ENCODE measurements around the gene AUH. TPM values are rescaled to one million over a fixed set of nuclear protein-coding genes. Genes with fewer than 3 reads are reported as not detected.

Gene AUH
- polyA plus RNA-seq, 3 donors, result 31.6 to 44.3 (median 43.4) TPM

DNA sequence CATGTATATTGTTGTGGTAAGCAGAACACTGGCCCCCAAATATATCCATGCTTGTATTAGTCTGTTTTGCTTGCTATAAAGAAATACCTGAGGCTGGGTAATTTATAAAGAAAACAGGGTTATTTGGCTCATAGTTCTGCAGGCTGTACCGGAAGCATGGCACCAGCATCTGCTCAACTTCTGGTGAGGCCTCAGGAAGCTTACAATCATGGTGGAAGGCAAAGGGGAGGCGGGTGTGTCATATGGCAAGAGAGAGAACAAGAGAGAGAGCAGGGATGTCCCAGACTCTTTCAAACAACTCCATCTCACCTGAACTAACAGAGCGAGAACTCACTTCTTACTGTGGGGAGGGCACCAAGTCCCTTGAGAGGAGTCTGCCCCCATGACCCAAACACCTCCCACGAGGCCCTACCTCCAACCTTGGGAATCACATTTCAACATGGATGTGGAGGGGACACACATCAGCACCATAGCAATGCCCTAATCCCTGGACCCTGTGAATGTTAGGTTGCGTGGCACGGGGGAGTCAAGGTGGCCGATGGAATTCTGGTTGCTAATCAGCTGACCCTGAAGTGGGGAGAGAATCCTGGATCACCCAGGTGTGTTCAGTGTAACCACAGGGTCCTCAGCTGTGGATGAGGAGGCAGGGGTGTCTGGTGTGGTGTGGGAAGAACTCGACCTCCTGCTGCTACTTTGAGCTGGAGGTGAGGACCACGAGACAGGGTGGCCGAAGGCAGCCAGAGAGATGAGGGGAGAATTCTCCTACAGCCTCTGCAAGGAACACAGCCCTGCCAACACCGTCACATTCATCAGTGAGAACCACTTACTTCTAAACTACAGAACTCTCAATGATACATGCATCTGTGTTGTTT is 172.8 kb downstream of the AUH start:
- no peak for DNase-seq (ENCODE audit: extremely low read depth in 1 of 11, low read depth in 9 of 11, low spot score in 4 of 11)

DNA sequence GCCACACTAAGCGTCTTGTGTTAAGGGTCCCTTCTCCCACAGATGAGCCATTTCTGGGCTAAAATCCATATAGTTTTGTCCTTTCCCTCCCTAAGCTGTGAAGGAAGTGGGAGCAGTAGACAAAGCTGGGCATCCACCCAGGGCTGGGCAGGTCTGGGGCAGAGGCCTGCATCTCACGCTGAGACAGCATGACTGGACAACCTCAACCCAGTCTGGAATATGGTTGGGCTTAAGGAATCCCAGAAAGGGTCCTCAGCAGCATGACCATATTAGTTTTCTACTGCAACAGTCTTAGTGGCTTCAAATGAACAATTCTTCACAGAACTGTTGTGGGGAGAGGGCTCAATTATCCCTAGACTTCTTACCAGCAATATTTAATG is 173.8 kb downstream of the AUH start:
- DNase-seq (ENCODE audit: extremely low read depth in 1 of 11, low read depth in 9 of 11, low spot score in 4 of 11), result no peak

DNA sequence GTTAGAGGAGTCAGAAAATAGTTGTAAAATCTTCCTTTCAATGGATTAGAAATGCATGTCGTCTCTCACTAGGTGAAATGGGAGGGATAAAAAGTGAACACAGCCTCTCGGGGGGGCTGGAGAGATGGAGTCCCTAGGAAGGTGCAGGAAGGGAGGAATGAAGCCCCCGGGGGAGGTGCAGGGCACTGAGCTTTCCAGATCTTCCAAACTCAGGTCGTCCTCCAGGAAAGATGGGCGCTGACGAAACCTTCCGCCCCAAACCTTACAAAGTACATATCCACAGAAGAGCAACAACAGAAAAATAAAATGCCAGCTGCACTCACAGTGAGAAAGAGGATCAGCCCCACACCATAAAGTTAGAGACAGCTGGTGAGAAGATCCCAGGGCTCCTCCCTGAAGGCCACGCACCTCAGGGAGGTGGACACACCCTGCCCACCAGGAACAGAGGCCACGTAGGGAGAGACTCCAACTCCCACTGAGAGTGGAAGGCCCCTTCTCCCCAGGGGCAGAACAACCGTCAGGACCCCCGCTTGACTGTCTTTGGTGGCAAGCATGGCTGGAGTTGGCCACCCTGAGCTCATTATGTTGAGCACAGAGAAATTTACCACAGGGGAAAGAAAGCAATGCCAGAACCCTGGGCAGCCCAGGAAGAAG is 174.3 kb downstream of the AUH start:
- DNase-seq (ENCODE audit: extremely low read depth in 1 of 11, low read depth in 9 of 11, low spot score in 4 of 11), result no peak

DNA sequence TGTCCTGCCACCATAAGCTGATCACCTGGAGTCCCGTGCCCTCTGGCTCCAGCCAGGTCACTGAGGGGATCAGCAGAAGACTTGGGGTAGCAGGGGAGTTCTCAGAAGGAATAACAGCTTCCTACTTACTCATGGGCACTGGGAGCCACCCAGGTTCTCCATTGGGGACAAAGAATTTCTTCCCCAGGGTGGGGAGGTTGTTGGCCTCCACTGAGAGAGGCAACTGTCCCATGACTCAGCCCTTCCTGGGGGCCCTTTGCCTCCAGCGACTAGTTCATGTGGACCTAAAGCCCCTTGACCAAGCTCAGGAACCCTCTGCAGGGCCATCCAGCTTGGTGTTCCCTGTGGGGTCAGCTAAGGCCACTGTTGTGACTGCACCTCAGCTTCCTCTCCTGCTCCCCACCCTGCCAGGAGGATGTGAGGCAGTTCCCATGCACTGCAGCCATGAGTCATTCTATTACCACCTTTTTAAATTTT is 175.0 kb downstream of the AUH start:
- DNase-seq (ENCODE audit: extremely low read depth in 1 of 11, low read depth in 9 of 11, low spot score in 4 of 11), result no peak

DNA sequence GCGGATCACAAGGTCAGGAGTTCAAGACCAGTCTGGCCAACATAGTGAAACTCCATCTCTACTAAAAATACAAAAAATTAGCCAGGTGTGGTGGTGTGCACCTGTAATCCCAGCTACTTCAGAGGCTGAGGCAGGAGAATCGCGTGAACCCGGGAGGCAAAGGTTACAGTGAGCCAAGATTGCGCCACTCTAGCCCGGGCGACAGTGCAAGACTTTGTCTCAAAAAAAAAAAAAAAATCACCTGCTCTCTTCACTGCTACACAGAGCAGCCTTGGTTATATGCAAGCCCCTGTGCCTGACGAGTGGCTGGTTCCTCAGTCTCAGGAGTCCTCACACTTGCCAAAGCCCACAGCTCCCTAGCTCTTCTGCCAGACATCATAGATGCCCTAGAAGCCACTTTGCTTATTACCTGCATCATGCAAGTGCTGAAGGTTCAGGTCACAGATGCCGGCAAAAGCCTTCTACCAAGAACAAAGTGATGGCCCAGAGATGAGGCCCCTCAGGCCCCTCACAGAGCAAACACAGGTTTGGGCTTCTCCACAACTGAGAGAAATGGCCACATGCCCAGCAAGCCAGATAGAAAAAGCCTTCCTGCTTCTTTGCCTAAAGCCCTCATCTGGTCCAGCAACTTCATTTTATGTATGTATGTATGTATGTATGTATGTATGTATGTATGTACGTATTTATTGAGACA is 176.4 kb downstream of the AUH start:
- DNase-seq (ENCODE audit: extremely low read depth in 1 of 11, low read depth in 9 of 11, low spot score in 4 of 11), result no peak

DNA sequence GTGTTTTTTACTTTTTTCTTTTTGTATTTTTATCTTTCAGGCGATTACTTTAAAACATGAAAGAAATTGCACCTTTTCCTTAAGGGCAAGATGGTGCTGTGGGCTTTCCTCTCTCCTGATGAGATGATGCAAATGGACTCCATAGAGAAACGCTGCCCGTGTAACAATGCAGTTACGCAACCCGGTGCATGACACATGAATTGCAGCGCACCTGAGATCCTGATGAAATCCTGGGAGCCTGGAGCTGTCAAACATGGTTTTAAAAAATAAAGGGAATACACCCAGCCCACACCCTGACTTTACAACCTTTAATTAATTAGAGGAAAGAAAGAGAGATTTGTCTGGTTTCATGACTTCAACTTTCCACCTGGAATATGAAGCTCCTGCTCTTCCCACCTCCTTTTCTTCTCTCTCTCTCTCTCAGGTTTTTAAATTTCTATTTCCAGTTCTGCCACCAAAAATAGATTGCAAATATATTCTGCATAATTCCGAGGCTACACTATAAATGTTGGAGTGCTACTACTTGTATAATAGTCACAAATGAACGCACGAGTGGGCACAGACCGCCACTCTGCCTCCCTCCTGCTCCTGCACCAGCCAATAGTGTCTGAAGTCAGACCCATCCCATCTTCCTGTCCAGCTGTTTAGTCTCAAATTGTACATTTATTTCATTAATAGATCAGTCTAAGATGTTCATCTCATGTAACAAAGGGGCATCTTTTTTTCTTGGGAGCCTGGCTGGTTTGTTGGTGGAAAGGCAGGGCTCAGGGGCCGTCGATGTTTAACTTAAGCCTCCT is 179.1 kb downstream of the AUH start:
- DNase-seq (ENCODE audit: extremely low read depth in 1 of 11, low read depth in 9 of 11, low spot score in 4 of 11), result no peak

DNA sequence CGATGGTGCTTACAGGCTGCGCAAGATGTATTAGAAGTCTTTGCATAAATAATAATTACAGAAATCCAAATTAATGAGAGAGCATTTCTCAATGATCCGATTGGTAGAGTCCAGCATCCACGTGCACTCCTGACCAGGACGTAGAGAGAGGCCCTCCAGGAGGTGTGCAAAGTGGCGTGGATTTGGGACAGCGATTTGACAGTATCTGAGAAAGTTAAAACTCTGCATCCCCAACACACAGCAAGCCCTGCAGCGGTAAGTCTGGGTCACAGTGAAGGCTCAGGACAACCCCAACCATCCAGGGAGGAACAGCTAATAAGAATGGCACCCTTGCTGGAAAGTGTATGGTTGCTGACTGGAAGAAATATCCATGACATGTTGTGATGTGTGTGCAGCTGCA is 180.2 kb downstream of the AUH start:
- no peak for DNase-seq (ENCODE audit: extremely low read depth in 1 of 11, low read depth in 9 of 11, low spot score in 4 of 11)

DNA sequence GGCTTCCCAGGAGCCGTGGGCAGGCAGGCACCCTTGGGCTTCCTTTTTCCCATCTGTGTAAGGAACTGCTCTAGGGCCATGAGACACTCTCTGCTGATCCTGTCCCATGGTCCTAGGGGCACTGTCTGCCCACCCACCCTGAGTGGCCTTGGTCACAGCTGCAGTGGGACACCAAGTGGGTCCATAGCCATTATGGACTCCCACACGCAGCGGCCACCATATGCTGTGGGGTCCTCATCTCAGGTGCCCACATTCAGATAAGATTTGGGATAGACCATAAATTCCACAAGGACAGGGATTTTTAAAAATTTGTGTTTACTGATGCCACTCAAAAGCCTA is 180.8 kb downstream of the AUH start:
- DNase-seq (ENCODE audit: extremely low read depth in 1 of 11, low read depth in 9 of 11, low spot score in 4 of 11), result no peak

DNA sequence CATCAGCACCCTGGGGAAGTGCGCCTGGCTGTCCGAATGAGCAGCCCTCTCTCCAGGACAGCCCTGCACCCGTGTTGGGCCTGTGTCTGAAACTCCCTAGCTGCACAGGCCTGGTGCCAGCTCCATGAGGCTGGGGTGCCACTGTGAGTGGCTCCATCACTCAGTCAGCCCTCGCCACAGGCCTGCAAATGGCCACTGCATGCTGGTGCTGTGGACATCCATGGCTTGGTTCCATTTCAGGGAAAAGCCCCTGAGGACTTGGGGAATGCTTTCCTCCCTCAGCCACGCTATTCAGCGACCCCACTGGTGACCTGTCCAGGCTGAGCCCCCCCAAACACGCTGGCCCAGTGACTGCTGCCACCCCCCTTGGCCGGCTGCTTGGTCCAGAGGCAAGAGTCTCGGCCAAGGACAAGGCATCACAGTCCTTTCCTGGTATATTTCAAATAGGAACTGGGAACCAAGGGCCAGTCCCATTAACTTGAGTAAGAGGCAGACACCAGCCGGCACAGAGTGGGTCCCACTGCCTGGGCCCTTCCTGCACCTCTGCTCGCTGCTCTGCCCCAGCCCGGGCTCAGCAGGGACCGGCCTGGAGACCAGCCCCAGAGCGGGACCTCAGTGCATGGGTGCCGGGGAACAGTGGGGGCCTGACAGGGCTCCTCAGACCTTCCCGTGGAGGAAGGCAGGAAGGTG is 181.3 kb downstream of the AUH start:
- no peak for DNase-seq (ENCODE audit: extremely low read depth in 1 of 11, low read depth in 9 of 11, low spot score in 4 of 11)

DNA sequence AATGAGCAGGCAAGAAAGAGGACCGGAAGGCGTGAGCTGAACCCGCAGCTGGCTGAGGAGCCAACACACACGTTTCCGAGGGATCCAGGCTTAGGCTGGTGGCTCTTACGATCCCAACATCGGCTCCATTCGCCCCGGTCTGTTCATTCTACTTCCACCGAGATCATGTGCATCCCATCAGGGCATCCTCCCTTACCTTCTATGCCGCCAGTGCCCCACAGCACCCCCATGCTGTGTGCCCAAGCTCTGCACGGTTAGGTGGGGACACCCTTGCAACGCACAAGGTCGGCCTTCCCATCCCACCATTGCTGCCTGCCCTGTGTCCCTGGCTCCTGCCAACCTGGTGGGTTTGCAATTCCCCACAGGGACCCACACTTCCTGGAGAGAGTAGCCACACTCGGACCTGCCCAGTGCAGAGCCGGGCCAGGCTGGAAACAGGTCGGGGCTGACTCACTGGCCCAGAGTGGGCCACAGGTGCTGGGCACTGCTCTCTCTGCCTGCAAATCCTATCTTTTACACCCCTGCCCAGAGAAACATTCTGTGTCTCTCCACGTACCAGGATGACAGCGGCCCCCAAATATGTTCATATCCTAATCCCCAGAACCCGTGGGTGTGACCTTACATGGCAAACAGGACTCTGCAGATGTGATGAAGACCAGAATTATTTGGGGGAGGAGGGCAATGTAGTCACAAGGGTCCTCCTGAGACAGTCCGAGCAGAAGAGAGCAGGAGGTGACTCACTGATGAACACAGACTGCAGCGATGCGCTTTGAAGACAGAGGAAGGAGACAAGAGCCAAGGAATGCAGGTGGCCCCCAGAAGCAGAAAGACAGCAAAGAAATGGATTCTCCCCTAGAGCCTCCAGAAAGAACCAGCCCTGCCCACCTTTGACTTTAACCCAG is 182.2 kb downstream of the AUH start:
- no peak for DNase-seq (ENCODE audit: extremely low read depth in 1 of 11, low read depth in 9 of 11, low spot score in 4 of 11)

DNA sequence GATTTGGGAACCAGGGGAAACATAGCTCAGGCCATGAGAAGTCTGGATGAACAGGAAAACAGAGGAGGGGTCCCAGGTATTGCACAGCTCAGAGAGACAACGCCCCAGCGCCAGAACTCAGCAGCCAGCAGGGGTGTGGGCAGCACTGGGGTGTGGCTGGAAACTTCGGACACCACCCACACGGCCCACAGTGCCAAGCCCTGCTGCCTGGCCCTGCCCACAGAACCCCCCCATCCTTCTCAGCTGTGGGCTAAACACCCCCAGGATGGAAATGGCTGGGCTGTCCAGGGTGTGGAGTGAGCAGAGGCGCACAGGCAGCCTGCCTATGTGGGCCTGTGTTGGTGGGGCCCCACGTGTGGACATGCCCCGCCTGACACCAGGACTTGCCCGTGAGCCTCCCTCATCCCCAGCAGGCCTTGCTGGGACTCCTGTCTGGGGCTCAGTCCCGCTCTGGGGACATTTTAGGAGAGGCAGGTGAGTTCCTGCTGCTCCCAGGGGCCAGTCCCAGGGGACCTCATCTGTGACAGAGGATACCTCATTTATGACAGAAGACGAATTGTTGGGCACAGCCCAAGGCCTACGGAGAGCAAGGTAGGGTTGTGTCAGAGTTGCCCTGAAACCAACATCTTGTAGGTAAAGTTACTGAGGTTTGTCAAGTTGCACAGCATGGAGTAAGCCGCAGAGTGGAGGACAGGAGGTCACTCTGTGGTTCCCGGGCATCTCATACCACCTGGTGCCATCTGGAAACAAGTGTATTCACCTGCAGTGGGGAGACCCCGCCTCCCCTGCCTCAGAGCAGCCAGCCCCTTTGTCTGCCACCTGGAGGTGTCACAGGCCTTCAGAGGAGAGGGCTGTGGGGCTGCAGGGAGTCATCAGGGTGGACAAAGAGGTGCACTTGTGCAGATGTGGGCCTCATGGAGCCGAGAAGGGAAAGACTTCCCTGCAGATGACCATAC is 183.2 kb downstream of the AUH start:
- no peak for DNase-seq (ENCODE audit: extremely low read depth in 1 of 11, low read depth in 9 of 11, low spot score in 4 of 11)

DNA sequence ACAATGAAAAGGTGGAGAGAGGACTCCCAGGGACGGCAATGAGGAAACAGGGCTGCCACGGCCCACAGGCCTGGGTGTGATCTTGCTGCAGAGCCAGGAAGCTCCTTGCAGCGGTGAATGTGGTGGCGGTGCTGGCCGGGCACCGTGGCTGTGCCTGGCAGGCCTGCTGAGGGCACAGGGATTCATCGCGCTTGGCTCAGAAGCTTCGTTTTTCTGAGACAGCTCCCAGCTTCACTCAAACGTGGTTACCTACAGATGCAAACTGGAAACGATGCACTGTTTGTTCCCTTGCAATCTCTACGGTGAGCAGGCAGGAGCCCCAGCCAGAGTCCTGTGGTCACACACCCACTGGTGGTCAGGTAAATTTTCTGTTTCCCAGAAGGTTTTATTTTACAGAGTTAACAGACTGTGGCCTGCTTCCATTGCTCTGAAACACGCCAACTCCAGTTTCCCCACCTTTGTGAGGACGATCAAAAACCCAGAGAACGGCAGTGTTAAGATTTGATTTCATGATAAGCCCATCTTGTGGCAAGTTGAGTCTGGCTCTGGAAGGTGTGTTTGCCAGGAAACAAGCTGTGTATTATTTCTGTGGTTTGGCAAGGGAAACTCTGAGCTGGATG is 183.9 kb downstream of the AUH start:
- no peak for DNase-seq (ENCODE audit: extremely low read depth in 1 of 11, low read depth in 9 of 11, low spot score in 4 of 11)

DNA sequence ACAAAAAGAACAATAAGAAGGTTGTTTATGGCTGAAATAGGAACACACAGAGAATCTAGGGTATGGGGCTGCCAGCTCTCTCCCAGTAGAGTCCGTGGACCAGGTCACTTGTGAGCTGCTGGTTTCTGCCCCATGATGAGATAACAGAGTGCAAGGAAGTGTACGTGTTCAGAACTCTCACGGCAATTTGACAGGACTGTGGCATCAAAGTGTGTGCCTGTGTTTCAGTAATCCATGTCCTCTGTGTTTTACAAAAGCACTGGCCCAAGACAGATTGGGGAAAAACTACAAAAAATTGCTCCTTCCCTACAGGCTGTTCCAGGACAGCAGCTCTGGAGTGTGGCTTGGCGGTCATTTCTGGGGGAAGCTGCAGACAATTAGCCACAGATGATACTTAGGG is 184.6 kb downstream of the AUH start:
- DNase-seq (ENCODE audit: extremely low read depth in 1 of 11, low read depth in 9 of 11, low spot score in 4 of 11), result no peak

DNA sequence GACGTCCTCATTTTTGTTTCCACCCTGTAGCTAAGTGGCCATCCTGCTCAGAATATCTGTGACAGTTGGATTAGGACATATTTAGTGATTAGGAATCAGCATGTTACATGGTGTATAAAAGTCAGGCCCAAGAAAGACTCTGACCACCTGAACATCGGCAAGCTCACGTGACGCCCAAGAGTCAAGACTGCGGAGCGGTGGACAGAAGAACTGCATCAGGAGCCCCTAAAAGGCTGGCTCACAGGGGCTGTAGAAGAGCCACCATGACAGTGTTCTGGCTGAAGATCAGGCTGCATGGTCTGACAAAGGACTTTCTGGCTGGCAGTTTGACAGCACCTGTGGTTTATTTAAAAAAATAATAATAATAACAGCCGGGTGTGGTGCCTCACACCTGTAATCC is 185.3 kb downstream of the AUH start:
- no peak for DNase-seq (ENCODE audit: extremely low read depth in 1 of 11, low read depth in 9 of 11, low spot score in 4 of 11)

DNA sequence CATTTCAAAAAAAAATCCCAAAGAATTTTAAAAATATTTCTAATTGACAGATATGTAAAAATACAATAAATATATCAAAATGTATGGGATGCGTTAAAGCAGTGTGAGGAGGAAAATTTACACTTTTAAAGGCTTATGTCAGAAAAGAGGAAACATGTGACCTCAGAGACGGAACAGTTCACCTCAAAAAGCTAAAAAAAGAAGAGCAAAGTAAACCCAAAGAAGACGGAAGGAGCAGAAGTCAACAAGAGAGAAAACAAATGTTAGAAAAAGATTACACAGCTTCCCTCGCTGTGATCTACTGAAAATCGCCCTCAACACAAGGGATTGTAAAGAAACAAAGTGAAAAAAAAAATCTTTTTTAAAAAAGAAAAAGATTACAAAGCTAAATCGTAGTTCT is 186.9 kb downstream of the AUH start:
- DNase-seq (ENCODE audit: extremely low read depth in 1 of 11, low read depth in 9 of 11, low spot score in 4 of 11), result no peak

DNA sequence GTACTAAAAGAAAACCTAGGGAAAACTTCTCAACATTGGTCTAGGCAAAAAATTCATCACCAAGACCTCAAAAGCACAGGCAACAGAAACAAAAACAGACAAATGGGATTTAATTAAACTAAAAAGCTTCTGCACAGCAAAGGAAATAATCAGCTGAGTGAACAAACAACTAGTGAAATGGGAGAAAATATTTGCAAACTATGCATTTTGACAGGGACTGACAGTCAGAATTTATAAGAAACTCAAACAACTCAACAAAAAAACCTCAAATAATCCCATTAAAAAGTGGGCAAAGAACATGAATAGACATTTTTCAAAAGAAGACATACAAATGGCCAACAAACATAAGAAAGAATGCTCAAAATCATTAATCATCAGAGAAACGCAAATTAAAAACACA is 189.4 kb downstream of the AUH start:
- DNase-seq (ENCODE audit: extremely low read depth in 1 of 11, low read depth in 9 of 11, low spot score in 4 of 11), result no peak

Data from renal cortex interstitium (tissue), 11 donors.